ENCODE data around the gene FOXN3.

The FOXN3 gene

DNA sequence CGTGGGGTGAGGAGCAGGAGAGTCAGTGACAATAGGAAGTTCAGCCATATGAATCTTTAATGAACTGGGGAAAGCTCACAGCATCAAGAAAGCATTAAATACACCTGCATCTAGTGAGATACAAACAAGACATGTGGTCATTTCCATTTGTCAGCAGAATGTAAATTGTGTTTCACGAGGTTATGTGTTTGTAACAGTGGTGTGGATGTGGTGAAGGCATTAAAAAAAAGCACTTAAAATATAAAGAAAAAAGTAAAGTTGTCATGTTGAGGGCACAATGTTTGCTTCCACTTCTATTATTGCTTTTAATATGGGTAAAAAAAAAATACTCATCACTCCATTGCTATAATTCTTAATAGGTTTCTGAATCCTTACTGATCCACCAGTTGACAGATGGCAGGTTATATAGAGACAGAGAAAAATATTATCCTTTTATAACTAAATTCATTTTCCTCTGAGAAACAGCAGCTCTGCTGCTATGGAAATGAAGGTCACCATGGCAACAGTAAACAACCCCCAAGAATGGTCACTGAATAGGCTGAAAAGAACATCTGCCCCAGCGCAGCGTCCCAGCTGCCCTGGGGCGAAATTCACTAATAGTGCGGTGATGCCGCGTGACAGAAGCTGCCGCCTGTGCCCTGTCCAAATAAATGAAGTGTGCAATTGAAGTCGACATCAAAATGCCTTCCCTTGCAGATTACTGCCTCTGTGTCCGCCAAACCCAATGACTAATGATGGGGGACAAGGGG is 226.1 kb downstream of the FOXN3 start:
- no peak for DNase-seq (ENCODE audit: low spot score)
- TF ChIP-seq, protein P1, sequence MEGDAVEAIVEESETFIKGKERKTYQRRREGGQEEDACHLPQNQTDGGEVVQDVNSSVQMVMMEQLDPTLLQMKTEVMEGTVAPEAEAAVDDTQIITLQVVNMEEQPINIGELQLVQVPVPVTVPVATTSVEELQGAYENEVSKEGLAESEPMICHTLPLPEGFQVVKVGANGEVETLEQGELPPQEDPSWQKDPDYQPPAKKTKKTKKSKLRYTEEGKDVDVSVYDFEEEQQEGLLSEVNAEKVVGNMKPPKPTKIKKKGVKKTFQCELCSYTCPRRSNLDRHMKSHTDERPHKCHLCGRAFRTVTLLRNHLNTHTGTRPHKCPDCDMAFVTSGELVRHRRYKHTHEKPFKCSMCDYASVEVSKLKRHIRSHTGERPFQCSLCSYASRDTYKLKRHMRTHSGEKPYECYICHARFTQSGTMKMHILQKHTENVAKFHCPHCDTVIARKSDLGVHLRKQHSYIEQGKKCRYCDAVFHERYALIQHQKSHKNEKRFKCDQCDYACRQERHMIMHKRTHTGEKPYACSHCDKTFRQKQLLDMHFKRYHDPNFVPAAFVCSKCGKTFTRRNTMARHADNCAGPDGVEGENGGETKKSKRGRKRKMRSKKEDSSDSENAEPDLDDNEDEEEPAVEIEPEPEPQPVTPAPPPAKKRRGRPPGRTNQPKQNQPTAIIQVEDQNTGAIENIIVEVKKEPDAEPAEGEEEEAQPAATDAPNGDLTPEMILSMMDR (IDR thresholded peaks at IDR 0.05; ENCODE audit: extremely low read depth, missing control alignments): no peak

DNA sequence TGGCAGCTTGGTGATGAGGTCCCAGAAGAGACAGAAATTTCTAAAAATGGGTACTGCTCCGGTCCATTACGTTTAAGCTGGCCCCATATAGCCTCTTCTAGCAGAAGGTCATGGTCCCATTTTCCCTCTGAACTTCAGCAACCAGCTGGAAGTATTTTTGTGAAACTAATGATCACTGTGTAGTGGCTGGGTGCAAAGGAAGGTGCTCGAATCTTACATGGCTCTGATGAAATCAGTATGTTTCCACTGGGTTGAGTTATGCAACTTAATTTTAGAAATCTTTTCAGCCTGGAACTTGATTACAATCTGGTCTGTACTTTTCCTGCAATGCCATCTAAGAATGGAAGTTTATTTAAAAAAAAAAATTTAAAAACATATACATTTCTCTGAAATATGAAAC is 228.5 kb downstream of the FOXN3 start:
- no peak for DNase-seq (ENCODE audit: low spot score)

DNA sequence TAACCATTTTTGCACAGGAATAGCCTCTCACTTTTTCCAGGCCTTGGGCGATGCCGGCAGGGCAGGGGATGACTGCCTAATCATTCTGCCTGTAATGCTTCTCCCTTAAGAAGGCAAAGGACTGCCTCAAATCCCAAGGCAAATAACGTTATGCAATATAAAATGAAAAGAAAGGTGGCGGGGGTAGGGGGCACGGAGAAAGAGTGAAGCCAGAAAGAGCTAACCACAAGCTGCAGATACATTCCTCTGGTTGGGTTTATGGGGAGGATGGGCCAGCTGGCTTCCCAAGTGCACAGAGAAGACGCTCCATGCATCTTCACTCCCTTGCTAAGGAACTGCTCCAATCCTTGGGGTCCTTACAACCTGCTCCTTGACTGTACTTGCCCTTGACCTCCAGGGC is 229.5 kb downstream of the FOXN3 start:
- no peak for DNase-seq (ENCODE audit: low spot score)
- TF ChIP-seq, protein P1 (IDR thresholded peaks at IDR 0.05; ENCODE audit: extremely low read depth, missing control alignments): no peak

More for the DNA sequence above, 228.5 kb downstream of the FOXN3 start:
- TF ChIP-seq, protein P1 (IDR thresholded peaks at IDR 0.05; ENCODE audit: extremely low read depth, missing control alignments): no peak

DNA sequence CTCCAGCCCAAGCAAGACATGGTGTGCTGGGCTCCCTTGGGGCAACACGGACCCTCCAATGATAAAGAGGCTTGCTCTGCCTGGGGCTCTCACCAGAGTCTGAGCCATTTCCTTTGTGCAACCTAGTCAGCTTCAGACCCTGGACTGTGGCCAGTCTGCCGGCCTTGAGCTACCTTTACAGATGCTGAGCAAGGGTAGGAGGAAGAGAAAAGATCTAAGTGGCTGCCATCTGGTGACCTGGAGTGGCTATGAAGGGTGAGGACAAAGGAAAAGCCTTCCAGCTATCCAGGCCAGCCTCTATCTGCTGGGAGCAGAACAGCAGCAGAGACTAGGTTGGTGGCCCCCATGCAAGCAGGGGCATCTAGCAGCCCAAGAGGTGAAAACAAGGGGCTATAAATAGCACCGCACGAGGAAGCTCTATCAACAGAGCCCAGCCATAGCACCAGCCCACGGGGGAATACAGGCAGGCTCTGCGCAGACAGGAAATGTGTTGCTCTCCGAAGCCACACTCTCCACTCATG is 230.1 kb downstream of the FOXN3 start:
- DNase-seq (ENCODE audit: low spot score): no peak

DNA sequence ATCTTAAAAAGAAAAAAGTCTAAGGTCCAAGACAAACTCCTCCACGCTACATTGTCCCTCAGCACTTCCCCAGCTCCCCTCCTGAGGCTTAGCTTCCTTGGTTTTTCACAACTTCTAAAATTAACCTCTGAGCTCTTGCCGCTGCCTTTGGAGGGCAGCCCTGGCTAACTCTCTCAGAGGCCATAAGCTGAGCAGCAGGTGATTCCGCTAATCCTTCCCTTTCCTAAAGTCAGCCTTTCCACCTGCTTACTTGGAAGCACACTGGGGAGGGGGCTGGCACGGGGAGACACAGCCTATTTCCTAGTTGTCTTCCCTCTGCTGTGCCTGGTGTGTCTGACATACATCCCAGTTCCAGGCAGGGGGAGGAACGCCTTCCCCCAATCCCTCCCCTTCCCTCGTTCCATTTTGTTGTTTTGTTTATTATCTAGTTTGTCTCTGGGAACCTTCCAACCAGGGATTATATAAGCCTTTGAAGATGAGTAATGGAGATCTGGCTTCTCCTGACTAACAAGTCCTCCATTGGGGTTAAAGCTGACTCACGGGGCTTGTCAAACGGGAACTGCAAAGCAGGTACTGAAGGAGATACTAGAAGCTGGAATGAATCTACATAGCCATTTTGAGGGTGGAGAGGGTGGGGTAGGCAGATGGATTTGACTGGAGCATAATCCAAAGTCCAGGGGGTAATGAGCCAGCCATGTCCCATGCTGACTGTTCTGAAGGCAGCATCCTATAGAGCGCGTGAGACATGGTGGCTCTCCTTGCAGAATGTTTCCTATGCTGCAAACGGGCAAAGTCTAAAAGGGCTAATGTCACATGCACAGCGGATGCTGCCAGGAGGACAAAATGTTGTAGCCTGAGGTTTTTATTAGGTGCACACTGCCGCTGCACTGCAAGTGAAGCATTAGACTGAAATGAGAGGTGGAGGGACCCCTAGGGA is 230.8 kb downstream of the FOXN3 start:
- no peak for DNase-seq (ENCODE audit: low spot score)
- TF ChIP-seq, protein P1 (IDR thresholded peaks at IDR 0.05; ENCODE audit: extremely low read depth, missing control alignments): no peak

More for the DNA sequence above, 230.1 kb downstream of the FOXN3 start:
- TF ChIP-seq, protein P1 (IDR thresholded peaks at IDR 0.05; ENCODE audit: extremely low read depth, missing control alignments): no peak

DNA sequence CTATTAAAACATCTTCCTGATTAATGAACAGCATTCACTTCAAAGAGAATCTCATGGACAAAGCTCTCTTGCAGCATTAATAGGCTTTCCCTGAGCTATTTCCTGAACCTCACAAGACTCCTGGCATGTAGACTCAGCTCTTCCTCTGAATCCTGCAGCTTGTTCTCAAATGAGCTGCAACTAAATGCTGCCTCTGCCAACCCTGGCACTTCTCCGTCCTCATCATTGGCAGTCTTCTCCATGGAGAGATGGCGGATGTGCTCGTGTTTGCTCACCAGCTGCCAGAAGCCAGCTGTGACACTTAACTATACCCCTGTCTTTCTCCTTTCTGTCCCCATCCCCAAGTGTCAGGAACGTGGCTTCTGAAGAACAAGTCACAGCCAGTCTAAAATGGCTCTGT is 232.1 kb downstream of the FOXN3 start:
- TF ChIP-seq, protein P1 (IDR thresholded peaks at IDR 0.05; ENCODE audit: extremely low read depth, missing control alignments): no peak
- no peak for DNase-seq (ENCODE audit: low spot score)

DNA sequence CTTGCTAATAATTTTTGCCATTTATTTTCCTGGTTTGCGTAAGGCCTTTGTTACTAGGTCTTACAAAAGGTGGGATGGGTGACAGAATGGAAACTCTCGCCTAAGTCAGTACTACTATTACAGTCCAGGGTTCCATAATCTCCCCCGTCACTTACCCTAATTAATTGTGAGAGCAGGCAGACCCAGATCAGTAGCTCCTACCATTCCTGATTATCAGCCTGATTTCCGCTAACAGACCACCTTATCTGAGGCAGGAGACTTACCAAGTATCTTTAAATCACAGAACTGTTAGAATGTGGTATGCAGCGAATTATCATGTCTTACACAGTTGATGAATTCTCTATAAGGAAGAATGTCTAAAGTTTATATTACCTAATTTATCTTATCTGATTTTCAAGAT is 234.7 kb downstream of the FOXN3 start:
- no peak for DNase-seq (ENCODE audit: low spot score)
- TF ChIP-seq, protein P1 (IDR thresholded peaks at IDR 0.05; ENCODE audit: extremely low read depth, missing control alignments): no peak
